RWPE2 (cell line): ENCODE results near the gene SIT1.

Experiments used
- ATAC-seq: fragments of 200-7000 bp; cut with Tn5 transposase; 3 replicates; pipeline ENCODE4 v1.9.1; 2021; ENCODE audit warnings: low read depth
- DNase-seq: peaks from one replicate; pipeline ENCODE4 v3.0.0-alpha.2; 2020; ENCODE audit warnings: low spot score
- H3K27ac ChIP-seq: fragments of 450-650 bp; 2 replicates; pipeline ENCODE4 v1.5.1; 2017; ENCODE audit warnings: mild to moderate bottlenecking; ENCODE audit not compliant: poor library complexity, severe bottlenecking
- H3K27me3 ChIP-seq: fragments of 250-450 bp; sonication (Bioruptor Pico); 2 replicates; pipeline ENCODE4 v1.5.1; 2021; ENCODE audit warnings: mild to moderate bottlenecking, moderate library complexity; ENCODE audit not compliant: insufficient read depth, poor library complexity, severe bottlenecking
- H3K36me3 ChIP-seq: fragments of 250-450 bp; sonication (Bioruptor Pico); 2 replicates; pipeline ENCODE4 v1.5.1; 2020; ENCODE audit warnings: low read depth, mild to moderate bottlenecking, moderate library complexity
- H3K4me1 ChIP-seq: fragments of 250-450 bp; sonication (Bioruptor Pico); 2 replicates; pipeline ENCODE4 v1.5.1; 2021; ENCODE audit warnings: mild to moderate bottlenecking, moderate library complexity; ENCODE audit not compliant: insufficient read depth, poor library complexity, severe bottlenecking
- H3K4me3 ChIP-seq: fragments of 250-450 bp; sonication (Bioruptor Pico); 2 replicates; pipeline ENCODE4 v1.5.1; 2021; ENCODE audit warnings: mild to moderate bottlenecking, moderate library complexity; ENCODE audit not compliant: severe bottlenecking
- H3K9me3 ChIP-seq: fragments of 250-450 bp; sonication (Bioruptor Pico); 2 replicates; pipeline ENCODE4 v1.5.1; 2021; ENCODE audit warnings: mild to moderate bottlenecking, moderate library complexity; ENCODE audit not compliant: severe bottlenecking
- CTCF ChIP-seq: fragments of 450-650 bp; IDR thresholded peaks from one replicate; pipeline ENCODE4 v1.5.1; 2017; ENCODE audit warnings: mild to moderate bottlenecking, moderate library complexity; ENCODE audit not compliant: poor library complexity, severe bottlenecking

Gene SIT1

GRCh38 chr9:35695943-35696401, 45.2 kb upstream of the SIT1 start:
- H3K27ac ChIP-seq: no peak overlapping the region
- no peak for TF ChIP-seq CTCF
- H3K36me3 ChIP-seq: peaks cover 54% of the 10 kb centered on the region
- no peak for DNase-seq
- H3K27me3 ChIP-seq: no peaks in the 10 kb centered on the region
- peaks cover 3% of the 10 kb centered on the region for H3K4me1 ChIP-seq
- H3K4me3 ChIP-seq: no peak overlapping the region
- no peak for ATAC-seq
- H3K9me3 ChIP-seq: no peaks in the 10 kb centered on the region

- peaks cover 30% of the 10 kb centered on the region for H3K36me3 ChIP-seq
- peak overlapping the region; percentile 92 for H3K27ac ChIP-seq
- H3K9me3 ChIP-seq: no peaks in the 10 kb centered on the region
- no peaks in the 10 kb centered on the region for H3K27me3 ChIP-seq
- ATAC-seq (no peak), DNase-seq (no peak)
- no peak for TF ChIP-seq CTCF
- no peak overlapping the region for H3K4me3 ChIP-seq
- H3K4me1 ChIP-seq: peaks cover 14% of the 10 kb centered on the region
Observed at GRCh38 chr9:35691757-35692301, 41.1 kb upstream of the SIT1 start.

GRCh38 chr9:35691334-35691650, 40.6 kb upstream of the SIT1 start:
- TF ChIP-seq CTCF: no peak
- H3K27me3 ChIP-seq: no peaks in the 10 kb centered on the region
- peaks cover 14% of the 10 kb centered on the region for H3K4me1 ChIP-seq
- ATAC-seq (peak; percentile 1; the same call in 2 of the 3 replicates), DNase-seq (no peak)
- no peaks in the 10 kb centered on the region for H3K9me3 ChIP-seq
- H3K27ac ChIP-seq: peak overlapping the region; percentile 92
- H3K36me3 ChIP-seq: peaks cover 31% of the 10 kb centered on the region
- H3K4me3 ChIP-seq: peak overlapping the region; percentile 54

- H3K27ac ChIP-seq: peak overlapping the region; percentile 92
- H3K4me1 ChIP-seq: peaks cover 14% of the 10 kb centered on the region
- ATAC-seq: peak; percentile 32
Observed at GRCh38 chr9:35690614-35691333, 40.0 kb upstream of the SIT1 start.

More at GRCh38 chr9:35690614-35691333, 40.0 kb upstream of the SIT1 start:
- Histone ChIP-seq H3K9me3 (no peaks in the 10 kb centered on the region), H3K27me3 (no peaks in the 10 kb centered on the region), H3K36me3 (peaks cover 31% of the 10 kb centered on the region), H3K4me3 (peak overlapping the region; percentile 54)
- TF ChIP-seq CTCF: no peak
- no peak for DNase-seq
